ELF-1 (cell line): ENCODE data around the gene NDST1.

Experiments
- DNase-seq: peaks from one replicate; pipeline ENCODE4 v3.0.0-alpha.2; 2016; ENCODE audit warnings: low read depth, low spot score

NDST1 gene

DNA sequence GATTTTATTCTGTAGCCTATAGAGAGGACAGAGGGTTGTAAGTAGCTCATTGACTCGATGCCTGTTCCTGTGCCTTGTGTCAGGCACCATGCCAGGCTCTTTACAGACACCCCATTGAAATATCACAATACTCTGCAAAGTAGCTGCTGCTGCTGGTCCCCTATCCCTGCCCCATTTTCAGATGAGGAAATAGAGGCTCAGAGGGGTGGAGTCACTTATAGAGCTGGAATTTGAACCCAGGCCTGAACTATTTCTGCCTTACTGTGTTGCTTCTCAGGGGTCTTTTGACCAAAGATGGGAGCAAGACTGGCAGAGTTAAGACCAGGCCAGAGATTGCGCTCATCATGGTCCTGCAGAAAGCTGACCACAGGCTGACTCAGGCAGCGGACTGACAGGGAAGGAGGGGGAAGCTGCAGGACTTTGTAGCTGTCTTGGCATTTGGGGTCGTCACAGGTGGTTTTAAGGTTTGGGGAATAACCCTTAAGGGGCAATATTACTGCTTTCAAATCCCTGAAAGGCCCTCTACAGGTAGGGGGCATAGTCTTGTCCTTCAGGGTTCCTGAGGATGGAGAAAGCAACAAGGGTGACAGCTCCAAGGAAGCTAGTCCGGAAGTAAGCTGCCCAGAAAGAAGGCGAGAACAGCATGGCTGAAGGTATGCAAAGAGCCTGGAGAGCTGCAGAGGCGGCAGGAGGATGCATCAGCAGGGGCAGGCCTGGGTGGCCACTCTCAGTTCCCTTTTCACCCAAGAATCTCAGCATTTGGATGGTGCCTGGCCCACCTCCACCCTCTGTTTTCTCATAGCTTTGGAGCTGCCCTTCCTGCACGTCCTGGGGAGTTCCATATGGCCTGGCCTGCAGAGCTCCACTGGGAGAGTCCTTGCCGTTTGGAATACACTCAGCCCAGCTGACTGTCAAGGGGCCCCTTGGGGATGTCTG is 18.3 kb upstream of the NDST1 start:
- DNase-seq = no peak

DNA sequence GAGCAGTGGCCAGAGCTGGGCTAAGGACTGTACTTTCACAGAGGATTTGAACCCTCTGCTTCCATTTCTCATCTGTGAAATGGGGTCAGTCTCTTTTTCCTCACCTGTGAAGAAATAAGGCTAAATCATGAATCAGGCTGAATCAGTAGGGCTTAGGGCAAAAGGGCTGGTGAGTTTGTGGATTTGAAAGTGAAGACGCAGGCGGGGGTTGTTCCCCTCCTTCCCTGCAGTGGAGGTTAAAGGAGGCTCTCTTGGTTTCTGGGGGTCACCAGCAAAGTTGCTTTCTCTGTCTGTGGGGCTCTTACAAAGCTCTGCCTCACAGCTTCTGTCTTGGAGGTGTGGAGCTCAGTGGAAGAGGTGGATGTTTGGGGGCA is 17.6 kb upstream of the NDST1 start:
- no peak for DNase-seq

DNA sequence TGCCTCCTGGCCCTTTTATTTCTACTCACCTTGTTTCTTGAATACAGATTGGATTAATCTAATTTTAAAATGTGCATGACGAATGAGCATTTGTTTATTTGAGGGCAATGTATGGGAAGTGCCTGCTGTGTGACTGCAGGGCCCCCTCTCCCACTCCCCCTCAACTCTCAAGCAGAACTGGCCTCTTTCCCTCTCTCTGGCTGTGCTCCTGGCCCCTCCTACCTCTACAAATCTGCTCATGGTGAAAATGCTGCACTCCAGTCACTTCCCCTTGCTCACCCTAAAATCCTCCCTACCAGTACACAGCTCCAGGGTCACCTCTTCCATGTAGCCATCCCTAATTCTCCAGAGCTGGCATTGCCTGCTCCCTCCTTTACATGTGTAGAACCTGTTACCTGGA is 17.2 kb upstream of the NDST1 start:
- DNase-seq = no peak

DNA sequence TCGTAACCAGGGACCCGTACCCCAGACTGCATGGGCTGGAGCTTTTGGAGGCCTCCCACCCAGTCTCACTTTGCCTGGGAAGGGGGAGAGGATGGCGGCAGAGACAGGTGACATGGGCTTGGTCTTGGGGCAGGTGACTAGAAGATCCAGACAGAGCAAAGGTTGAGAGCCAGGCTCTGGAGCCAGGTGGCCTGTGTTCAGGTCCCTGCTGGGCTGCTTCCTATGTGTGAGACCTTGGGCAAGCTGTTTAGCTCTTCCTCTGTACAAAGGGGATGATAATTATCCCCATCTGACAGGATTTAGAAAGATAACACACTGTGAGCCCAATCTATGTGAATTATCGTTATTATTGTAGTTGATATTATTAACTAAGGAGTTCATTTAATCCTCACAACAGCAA is 16.1 kb upstream of the NDST1 start:
- DNase-seq = no peak

DNA sequence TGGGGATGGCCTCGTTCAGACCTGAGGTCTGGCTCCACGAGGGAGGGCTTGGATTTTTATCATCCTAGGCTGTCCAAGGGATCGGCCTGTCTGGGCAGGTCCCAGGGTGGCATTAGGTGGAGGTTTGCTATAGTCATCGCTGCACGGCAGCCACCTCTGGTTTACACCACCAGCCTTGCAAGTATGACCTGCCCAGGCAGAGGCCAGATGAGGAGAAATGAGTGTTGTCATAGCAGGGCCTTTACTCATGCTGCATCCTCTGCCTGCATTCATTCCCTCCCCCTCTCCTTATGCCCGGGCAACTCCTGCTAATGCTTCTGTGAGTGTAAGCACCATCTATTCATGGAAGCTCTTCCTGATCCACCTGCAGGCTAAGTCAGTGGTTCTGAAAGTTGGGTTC is 15.3 kb upstream of the NDST1 start:
- no peak for DNase-seq

DNA sequence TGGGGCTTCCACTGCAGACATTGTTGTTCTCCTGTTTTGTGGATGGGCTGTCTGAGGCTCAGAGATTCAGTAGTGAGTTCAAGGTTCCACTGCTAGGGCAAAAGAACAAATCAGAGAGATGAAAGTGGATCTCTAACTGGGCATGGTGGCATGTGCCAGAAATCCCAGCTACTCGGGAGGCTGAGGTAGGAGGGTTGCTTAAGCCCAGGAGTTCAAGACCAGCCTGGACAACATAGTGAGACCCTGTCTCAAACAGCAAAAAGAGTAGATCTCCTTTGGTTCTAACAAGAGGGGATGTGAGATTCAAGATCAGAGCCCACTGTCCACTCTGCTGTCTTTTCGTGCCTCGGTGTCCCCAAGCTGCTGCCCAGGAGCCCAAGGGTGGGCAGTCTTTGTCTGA is 11.8 kb upstream of the NDST1 start:
- DNase-seq = no peak

DNA sequence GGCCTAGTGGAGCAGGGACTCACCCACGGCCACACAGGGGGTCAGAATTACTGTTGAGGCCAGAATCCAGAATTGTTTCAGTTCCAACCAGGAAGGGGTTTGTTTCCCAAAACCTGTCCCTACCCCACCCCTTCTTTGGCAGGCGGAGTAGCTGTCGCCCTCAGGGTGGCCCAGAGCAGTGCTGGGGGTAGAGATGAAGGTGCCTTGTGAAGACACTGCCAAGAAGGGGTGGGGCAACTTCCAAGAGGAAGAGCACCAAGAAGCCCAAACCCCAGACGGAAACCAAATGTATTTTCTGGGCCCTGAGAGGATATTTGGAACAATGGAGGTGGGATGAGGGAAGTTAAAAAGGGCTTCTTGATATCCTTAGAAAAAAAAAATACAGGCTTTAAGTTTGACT is 11.4 kb upstream of the NDST1 start:
- DNase-seq = no peak

DNA sequence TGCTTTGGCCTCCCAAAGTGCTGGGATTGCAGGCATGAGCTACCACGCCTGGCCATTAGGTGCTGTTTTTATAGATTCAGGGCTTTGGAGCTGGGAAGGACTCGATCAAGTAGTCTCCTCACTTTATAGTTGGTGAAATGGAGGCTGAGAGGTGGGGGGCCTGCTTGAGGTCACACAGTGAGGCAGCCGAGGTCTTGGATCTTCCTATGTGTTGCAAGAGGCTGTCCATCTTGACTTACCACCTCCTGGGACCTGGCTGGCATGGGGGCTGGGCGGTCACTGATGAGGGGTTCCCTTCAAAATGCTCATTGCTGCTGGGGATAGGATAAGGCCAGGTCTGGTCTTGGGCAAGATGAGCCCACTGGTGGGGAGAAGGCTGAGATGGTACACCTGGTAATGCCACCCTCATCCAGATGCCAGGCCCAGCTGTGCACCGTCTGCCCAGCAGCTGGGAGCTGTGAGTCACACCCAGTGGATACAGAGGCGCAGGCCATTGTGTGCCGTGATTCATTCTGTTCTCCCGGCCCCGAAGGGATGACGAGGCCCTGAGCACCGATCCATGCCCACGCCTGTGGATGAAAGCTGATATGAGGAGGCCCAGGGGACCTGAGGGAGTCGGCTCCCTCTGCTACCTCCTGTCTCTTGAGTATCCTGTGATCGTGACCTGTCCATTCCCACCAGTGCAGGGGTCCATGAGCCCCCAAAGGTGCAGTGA is 10.5 kb upstream of the NDST1 start:
- peak; percentile 67 for DNase-seq

DNA sequence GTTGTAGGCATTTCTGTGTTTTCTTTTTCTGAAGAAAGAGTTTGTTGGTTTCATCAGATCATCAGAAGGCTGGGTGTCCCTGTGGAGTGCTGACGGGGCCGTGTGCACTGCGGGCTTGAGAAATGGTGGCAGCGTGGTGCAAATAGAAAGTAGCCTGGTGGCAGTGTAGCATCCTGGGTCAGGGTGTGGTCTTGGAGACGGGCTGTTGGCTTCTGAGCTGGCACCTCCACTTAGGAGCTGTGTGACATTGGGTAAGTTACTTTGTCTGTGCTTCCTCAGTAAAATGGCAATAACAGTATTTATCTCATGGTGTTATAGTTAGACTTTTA is 10.0 kb upstream of the NDST1 start:
- no peak for DNase-seq

DNA sequence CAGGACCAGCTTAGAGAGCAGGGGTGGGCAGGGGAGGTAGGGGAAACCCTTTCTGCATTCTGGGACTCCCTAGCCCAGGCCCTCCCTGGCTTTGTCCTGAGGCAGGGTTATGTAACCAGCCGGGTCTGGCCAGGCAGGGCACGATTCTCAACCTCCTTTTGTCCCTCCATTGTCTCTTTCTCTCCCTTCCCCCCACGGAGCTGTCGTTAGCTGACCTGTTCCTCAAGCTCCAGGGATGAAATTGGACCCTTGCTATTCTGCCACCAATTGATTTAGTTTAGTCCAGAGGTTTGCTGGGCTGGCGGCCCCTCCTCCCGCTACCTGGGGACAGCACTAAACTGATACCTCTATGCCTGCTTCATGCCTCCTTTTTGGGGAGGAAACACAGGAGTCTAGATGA is 9.4 kb upstream of the NDST1 start:
- DNase-seq = peak; percentile 97

DNA sequence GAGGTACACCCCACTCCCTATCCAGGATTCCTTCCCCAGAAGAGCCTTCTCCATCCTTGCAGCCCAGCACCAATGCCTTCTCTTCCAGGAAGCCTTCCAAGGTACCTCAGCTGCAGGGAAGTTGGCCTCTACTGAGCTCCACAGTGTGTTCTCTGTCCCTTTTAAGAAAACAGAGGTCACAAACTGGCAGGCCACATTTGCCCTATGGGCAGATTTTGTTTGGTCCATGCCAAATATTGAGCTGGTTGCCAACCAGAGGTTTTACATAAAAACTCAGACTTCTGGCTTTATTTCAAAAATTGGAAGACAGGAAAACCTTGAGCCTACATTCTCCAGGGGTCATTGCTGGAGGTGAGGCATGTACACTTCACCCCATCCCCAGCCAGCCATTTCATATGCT is 9.0 kb upstream of the NDST1 start:
- no peak for DNase-seq

DNA sequence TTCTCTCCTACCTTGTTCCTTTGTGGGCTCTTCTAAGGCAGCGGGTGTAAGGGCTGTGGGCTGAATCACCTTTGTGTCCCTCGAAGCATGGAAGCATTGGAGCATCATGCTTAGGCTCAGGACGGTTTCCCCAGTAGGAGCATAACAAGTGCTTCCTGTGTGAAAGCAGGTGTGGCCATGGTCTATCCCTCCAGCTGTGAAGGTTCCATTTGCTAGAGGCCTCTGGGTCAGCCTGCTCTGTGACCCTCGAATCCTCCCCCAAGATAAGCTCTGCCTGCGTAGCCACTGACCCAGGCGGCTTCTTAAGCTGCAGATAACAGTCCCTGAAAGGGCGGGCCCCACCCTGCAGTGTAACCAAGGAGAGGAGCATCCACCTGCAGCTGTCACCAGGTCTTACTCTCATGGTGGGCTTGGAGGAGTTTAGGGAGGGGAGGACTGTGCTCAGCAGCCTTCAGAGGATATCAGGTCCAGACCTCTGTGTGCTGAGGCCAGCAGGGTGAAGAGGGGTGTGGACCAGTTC is 8.4 kb upstream of the NDST1 start:
- DNase-seq = no peak

DNA sequence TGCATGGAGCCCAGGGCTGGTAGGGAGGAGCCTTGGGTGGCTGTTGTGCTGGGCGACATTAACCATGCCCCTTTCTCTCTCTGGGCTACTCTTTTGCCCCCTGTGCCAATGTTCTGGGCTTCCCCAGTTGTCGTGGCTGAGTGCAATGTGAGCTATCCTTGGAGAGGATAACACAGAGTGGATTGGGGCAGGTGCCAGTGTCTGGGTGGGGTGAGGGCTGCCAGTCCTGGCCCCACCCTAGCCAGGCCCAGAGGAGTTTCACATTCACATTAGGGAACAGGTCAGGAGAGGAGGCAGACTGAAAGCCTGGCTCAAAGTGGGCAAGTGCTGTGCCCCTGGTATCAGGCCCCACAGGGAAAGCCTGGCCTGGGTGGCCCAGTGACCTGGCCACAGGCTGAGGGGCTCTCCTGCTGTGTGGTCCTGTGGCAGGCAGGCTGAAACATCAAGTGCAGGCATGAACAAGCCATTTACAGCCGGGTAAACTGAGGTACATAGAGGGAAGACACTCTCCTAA is 7.5 kb upstream of the NDST1 start:
- DNase-seq = no peak

DNA sequence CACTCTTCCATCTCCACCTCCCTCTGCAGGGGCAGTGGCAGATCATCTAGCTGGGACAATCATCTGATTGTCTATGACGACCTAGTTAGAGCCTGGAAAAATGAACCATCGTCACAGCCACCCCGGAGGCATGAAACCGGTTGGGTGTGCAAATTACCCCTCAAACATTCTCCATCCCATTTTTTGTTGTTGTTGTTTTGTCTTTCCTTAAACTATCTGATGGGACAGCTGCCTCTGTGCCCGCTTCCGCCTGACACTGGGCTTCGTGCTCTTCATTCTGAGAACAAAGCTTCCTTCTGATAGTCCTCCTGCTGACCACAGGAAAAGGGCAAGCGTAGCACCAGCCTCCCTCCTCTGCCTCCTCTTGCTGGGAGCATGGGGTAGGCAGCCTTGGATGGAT is 7.0 kb upstream of the NDST1 start:
- no peak for DNase-seq

DNA sequence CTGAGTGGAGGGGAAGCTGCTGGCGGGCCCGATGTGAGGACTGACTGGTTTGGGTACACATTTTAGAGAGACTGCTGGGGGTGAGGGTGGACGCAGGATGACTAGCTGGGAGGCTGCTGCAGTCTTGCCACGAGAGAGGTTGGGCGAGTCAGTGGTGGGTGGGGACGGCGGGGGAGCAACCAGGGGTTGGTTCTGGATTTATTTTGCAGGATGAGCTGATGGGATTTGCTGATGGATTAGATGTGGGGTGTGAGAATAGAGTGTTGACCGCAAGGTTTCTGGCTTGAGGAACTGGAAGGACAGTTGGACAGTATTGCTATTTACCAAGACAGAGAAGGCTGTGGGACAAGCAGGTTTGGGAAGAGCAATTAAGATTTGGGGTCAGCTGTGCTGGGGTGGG is 5.8 kb upstream of the NDST1 start:
- DNase-seq = no peak

DNA sequence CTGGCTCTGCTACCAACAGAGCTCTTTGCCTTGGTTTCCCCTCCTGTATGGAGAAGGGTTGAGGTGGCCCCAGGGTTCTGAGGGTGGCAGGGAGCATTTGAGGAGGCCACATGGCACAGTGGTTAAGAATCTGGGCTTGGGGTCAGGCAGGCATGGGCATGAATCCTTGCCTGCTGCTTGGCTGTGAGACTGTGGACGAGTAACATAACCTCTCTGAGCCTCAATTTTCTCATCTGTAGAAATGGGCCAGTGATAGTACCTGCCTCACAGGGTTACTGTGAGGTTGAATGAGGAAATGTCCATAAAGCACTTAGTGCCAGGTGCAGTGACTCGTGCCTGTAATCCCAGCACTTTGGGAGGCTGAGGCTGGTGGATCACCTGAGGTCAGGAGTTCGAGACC is 5.1 kb upstream of the NDST1 start:
- DNase-seq = no peak

DNA sequence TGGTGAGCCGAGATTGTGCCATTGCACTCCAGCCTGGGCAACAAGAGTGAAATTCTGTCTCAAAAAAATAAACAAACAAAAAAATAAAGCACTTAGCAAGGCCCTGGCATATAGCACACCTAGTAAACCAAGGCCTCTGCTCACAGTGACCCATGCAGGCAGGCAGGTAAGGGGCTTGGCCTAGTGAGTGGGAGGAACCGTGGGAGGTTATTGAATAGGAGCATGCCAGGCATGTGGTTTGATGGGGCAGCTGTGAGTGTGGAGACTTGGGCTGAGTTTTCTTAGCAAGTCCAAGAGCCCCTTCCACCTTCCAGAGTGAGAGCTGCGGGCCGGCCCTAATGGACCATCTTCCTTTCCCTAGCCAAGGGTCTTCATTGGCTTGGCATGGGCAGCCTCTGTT is 4.5 kb upstream of the NDST1 start:
- DNase-seq = no peak

DNA sequence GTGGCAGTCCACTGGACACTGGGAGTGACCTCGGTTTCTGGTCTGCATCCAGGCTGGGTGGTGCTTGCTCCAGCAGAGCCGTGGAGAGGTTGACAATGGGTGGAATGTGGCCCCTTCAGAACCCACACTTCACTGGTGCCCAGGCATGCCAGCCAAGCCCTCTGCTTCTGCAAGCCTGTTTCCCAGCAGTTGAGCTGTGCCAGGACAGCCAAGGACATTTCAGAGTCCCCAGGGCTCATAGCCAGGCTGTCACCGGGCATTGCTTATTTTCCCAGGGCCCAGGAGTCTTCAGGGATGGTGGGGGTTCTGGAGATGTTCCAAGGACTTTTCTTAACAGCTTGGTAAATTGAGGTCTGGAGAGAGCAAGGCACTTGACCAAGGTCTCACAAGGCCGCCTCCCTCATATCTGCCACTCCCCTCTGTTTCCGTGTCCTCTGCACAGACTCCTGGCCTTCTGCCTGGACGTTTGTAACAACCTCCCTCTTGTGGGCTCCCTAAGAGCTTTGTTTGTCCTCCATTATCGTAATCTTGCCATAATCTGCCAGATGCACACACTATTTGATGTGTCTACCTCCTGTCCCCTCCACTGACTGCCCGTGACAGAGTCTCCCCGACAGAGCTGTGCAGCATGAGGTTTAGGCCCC is 3.8 kb upstream of the NDST1 start:
- DNase-seq = no peak

DNA sequence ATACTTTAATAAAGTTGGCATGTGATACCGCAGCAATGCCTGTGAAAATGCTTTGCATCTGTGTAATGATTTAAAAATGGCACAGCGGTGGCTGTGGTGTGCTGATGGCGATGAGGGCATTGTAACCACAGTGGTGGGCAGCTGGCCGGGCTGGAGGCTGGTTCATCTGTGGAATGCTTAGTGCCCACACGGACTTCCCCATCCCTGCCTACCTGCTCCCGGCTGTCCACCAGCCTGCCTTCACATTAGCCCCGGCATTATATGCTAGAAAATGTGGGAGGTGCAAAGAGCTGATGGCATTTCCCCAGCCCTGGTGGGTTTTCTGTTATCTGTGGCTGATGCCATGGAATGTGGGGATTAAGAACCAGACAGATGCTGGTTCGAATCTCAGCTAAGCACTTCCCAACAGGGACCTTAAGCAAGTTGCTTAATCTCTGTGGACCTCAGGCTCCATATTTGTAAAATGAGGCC is 2.9 kb upstream of the NDST1 start:
- no peak for DNase-seq

DNA sequence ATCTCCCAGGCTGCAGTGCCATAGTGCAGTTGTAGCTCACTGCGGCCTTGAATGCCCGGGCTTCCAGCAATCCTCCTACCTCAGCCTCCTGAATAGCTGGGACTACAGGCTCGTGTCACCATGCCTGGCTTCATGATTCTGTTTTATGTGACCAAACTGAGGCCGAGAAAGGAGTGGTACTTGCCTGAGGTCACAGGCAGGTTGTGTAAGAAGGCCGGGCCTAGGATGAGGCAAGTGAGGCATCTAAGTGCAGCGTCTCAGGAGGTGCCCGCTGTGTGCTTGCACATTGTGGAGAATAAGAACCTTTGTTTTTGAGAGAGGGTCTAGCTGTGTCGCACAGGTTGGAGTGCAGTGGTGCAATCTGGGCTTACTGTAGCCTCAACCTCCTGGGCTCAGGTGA is 2.1 kb upstream of the NDST1 start:
- no peak for DNase-seq

DNA sequence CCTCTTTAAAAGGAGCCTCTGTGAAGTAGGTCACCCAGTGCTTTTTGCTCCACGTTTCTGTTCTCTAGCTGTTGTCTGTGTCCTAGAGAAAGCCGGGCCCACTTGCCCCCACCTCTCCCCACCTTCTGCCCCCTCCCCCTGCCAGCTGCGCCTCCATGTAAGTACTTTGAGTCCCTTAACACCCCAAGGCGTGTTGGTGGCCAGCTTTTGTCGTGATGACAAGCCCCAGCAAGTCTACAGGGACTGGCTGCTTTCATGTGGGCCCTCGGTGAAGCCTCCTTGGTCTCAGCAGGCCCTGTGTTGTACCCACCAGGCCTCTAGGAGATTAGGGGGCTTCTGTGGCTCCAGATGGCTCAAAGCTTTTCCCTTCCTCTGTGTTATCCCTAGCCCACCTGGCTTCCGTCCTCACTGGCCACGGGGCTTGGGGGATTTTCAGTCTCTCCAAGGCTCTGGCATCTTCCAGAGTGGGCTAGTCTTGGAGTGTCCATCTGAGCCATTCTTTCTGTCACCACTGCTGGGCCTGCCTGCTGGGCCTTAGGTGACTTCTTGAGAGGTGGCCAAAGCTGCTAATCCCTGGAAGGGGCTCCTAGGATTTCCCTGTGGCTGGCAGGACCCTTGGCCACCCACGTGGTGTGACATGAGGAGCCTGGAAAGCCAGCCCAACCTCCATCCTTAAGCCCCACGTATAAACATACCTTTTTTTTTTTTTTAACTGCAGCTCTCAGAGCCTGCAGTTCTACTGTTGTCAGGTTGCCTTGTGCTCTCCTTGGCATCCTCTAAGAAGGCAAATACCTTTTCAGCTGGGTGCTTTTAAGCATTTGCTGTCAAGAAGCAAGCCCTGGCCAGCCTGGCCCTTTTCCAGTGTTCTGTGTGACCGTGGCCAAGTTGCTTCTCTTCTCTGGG is 1.1 kb upstream of the NDST1 start:
- DNase-seq = no peak
